22Rv1 (cell line): Measurements from ENCODE around the gene GLIS1.

Source experiments
- H3K27ac ChIP-seq: fragments of 450-650 bp; 2 replicates; pipeline ENCODE4 v1.5.1; 2017
- CTCF ChIP-seq: fragments of 450-650 bp; IDR thresholded peaks from 2 replicates; pipeline ENCODE4 v1.5.1; 2017; ENCODE audit warnings: mild to moderate bottlenecking
- ZFX ChIP-seq: fragments of 450-650 bp; IDR thresholded peaks from 2 replicates; pipeline ENCODE4 v1.6.1; 2017; ENCODE audit warnings: antibody characterized with exemption, borderline replicate concordance

The GLIS1 gene

GRCh38 chr1:53575141-53575954, 163.6 kb downstream of the GLIS1 start:
- TF ChIP-seq CTCF = no peak
- no peak for TF ChIP-seq ZFX
- no peak overlapping the region for H3K27ac ChIP-seq

- H3K27ac ChIP-seq = no peak overlapping the region
- no peak for TF ChIP-seq ZFX
- TF ChIP-seq CTCF = no peak
Measured at GRCh38 chr1:53574621-53575020, 164.3 kb downstream of the GLIS1 start.

GRCh38 chr1:53573931-53574330, 165.0 kb downstream of the GLIS1 start:
- no peak overlapping the region for H3K27ac ChIP-seq
- no peak for TF ChIP-seq CTCF
- TF ChIP-seq ZFX = no peak

GRCh38 chr1:53573522-53573921, 165.4 kb downstream of the GLIS1 start:
- H3K27ac ChIP-seq = no peak overlapping the region
- TF ChIP-seq ZFX (no peak), CTCF (no peak)

- H3K27ac ChIP-seq = no peak overlapping the region
- TF ChIP-seq ZFX (no peak), CTCF (no peak)
Measured at GRCh38 chr1:53572815-53573173, 166.2 kb downstream of the GLIS1 start.

GRCh38 chr1:53572065-53572814, 166.7 kb downstream of the GLIS1 start:
- no peak overlapping the region for H3K27ac ChIP-seq
- TF ChIP-seq CTCF = no peak
- no peak for TF ChIP-seq ZFX

- no peak overlapping the region for H3K27ac ChIP-seq
- TF ChIP-seq CTCF = no peak
- TF ChIP-seq ZFX = no peak
Measured at GRCh38 chr1:53568540-53568939, 170.4 kb downstream of the GLIS1 start.
